ENCODE data around the gene ACIN1.
A peak's percentile ranks its signal among the peaks of the same experiment; 100 is the strongest.

ACIN1 gene

GRCh38 chr14:23105348-23105824 is 10.4 kb upstream of the ACIN1 start:
- no peak for DNase-seq

GRCh38 chr14:23104591-23105347 is 9.8 kb upstream of the ACIN1 start, which contains the start of gene CIROP:
Gene CIROP (minus strand): TSS chr14:23104989. CDS start chr14:23104920, 69 bp downstream.
- DNase-seq, result no peak

DNA sequence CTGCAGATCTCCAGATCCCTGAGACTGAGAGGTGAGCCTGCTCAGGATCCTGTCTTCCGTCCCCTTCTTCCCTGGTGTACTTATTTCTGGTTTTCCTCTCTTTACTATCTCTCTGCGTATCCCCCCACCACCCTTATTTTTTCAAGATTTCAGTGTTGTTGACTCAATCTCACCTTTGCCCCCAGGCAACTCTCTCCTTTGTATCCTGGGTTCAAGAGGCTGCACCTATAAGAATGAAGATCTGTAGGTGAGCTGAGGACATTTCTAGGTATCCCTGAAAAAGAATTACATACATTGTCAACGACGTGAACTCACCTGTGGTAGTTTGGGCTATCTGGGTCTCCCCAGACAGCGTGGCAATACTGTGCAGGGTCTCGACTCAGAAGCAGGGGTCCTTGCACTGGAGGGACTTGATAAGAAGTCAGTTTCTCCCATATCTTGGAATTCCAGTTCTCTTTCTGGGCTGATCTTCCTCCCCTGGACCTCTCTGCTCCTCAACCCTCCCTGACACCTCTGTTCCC is 9.2 kb upstream of the ACIN1 start:
- DNase-seq, result no peak

GRCh38 chr14:23103581-23103980 is 8.6 kb upstream of the ACIN1 start:
- DNase-seq, result no peak

GRCh38 chr14:23102801-23103200 is 7.9 kb upstream of the ACIN1 start:
- no peak for DNase-seq

GRCh38 chr14:23101986-23102625 is 7.2 kb upstream of the ACIN1 start:
- no peak for DNase-seq

GRCh38 chr14:23101213-23101970 is 6.5 kb upstream of the ACIN1 start:
- DNase-seq, result no peak

DNA sequence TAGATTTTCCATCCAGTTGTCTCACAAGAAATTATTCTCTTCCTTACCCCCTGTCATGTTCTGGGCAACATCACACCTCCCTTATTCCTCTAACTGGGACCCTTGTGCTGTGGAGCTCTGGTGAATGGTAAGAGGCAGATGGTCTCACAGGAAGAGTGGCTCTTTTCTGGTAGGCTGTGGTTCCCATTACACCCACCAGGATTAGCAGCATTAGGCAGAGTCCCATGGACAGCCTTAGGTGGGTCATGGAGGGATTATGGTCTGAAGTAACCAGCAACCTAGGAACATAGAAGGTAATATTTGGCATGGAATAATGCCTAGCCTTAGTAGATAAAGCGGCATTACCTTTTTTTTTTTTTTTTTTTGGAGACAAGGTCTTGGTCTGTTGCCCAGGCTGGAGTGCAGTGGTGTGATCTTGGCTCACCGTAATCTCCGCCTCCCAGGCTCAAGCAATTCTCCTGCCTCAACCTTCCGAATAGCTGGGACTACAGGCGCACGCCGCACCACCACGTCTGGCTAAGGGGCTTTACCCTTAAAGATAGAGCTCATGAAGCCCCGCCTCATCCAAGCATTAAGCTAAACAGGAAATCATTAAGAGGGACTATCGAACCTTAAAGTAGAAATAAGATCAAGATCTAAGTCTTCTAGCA is 4.4 kb upstream of the ACIN1 start:
- no peak for DNase-seq

DNA sequence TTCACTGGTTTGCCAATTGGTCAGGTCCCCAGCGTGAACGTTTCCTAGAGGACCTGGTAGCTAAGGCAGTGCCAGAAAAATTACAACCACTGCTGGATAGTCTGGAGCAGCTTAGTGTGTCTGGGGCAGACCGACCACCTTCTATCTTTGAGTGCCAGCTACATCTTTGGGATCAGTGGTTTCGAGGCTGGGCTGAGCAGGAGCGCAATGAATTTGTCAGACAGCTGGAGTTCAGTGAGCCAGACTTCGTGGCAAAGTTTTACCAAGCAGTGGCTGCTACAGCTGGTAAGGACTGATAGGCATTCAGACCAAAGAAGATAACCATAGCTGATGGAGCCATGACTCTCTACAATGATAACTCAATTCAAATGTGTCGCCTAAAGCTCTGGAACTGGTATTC is 2.9 kb upstream of the ACIN1 start:
- no peak for DNase-seq

GRCh38 chr14:23095196-23096108 is 516 bp upstream of the ACIN1 start, which contains the start of gene C14orf119:
Gene C14orf119 (plus strand): TSS chr14:23095505. CDS start chr14:23097659, 2,154 bp downstream.
- DNase-seq, result peak; percentile 99

DNA sequence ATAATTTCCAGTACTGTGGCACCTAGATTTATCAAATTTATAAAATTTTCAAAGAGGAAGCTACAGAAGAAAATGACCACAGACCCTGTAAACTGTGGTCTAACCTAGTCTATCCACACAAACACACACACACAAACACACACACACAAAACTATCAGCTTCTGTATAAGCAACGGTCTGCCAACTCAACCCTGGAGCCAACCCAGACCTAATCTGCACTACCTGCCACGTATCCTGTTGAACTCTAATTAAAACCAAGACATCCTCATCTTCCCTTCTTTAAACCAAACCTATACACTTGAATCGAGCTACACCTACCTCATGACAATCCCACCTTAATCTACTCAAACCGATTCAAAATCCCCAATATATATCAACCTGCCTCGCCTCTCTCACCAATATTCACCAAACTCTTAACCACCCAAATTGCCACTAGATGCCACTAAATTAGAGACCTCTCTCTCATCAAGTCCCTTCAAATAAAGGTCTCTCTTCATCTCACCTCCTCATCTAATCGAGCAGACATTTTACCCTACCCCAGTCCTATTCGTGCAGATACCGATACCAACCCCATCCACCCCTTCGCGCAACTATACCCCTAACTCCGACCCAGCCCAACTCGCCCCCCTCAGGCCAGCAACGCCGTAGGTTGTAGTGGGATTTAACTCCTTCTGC is 808 bp downstream of the ACIN1 start:
- no peak for DNase-seq

DNA sequence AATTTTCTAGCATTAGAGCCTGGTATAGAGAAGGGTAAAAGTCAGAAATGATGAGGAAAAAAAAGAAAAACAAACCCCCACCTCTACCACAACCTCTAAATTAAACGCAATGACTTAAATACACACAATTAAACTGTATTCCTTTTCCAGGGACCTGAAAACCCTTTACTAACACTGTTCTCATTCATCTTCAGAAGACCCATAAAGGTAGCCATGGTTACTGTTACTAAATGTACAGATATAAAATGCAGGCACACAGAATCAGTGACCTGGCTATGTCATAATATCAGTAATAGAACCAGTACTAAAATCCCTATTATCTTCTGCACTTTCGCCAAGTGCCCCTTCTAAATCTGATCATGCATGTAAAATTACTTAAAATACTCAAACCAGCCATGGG is 1.4 kb downstream of the ACIN1 start:
- no peak for DNase-seq

GRCh38 chr14:23093104-23093503 is 1.8 kb downstream of the ACIN1 start:
- no peak for DNase-seq

GRCh38 chr14:23091294-23092225 is 3.4 kb downstream of the ACIN1 start:
- no peak for DNase-seq

DNA sequence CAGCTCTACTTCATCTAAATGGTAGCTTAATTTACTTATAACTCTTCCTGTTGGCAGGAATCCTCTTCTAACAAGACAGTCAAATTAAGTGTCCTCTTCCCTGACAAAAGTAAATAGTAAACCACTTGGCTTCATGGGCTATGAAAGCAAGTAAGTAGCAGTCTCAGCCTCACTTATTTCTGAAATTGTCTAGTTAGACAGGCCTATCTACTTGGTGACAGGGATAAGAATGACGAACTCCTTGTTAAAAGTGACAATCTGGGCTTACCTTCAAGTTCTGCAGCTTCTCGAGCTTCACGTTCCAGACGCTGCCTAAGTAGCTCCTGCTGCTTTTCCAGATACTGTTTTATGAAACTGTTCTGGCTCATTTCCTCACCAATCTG is 4.7 kb downstream of the ACIN1 start:
- no peak for DNase-seq

DNA sequence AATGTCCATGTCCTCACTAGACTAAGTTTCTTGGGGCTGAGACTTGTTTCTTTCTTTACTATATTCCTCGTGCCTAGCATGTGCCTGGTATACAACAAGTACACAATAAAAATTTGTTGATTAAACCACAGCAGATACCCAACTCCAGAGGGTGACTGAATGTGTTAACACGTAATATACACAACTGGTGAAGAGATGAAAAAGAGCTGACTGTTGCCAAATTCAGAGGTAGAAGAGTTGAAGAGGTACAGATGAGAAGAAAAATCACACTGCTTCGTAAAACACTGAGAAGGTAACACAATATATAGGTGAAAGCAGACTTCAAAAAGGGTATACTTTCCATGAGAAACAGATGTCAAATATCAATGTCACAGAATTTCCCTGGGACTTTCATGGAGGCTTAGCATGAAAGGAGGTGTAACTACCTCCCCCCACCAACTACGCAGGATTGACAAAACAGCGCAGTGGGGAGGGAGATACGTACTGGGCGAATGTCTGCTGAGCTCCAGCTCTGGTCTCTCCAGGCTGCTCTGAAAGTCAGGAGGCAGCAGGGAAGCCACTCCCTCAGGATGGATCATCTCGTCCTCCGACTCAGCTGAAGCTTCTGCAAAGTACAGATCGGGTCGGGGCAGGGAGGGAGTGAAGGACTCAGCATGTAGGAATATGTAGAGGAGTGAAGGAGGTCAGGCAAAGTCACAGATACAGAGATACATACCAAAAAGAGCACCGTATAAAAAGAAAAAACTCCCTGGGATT is 5.3 kb downstream of the ACIN1 start:
- no peak for DNase-seq

DNA sequence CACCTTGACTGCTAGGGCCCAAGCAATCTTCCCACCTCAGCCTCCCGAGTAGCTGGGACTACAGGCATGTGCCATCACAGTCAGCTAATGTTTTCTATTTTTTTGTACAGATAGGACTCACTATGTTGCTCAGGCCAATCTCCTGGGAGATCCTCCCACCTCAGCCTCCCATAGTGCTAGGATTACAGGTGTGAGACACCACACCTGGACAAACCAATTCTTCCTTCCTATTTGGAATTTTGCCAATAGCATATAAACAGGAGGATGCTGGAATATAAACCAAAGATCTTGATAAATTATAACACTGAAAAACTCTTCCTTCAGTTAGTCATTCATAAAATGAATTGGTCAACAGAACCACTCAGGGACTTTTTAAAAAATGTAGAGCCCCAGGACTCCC is 8.4 kb downstream of the ACIN1 start:
- DNase-seq, result no peak

GRCh38 chr14:23085458-23085857 is 9.5 kb downstream of the ACIN1 start:
- no peak for DNase-seq

- DNase-seq, result no peak
Observed at GRCh38 chr14:23080474-23080873, 14.5 kb downstream of the ACIN1 start.
